A549 (cell line): ENCODE measurements around the gene EXOC3L2. TPM values are rescaled to one million over a fixed set of nuclear protein-coding genes. Genes with fewer than 3 reads are reported as not detected.

ENCODE experiments used
- ATAC-seq, 2 experiments: fragments of 200-7000 bp in 1 of 2; fragments of >200 bp in 1 of 2; cut with Nextera tagmentation in 1 of 2; cut with Tn5 transposase in 1 of 2; 3 replicates each; pipeline versions ENCODE4 v1.8.0 to v1.9.1; 2018 to 2020; ENCODE audit warnings: mild to moderate bottlenecking in 1 of 2, moderate library complexity in 1 of 2
- CTCF ChIA-PET: fragments of 300-600 bp; sonication (Branson Sonifier 250); formaldehyde crosslinking; extraction: SDS; loops from one replicate; lab custom pipeline; 2021; ENCODE audit warnings: antibody characterized with exemption, inconsistent platforms; lab: Yijun Ruan, JAX
- POLR2A ChIA-PET: fragments of 350-600 bp; formaldehyde crosslinking; extraction: SDS; loops from one replicate; lab custom pipeline; 2021; ENCODE audit warnings: antibody characterized with exemption, inconsistent platforms; lab: Yijun Ruan, JAX
- DNase-seq, 2 experiments: peaks; one replicate each; pipeline versions ENCODE4 v3.0.0 to v3.0.0-alpha.2; 2011 to 2016; ENCODE audit warnings: low read depth in 1 of 2, low spot score in 1 of 2
- FAIRE-seq: peaks from 2 replicates; lab custom pipeline; 2011; peaks lifted over from hg19 to GRCh38; lab: Jason Lieb, UNC
- H3K27ac ChIP-seq, 2 experiments: fragments of >200 bp; sonication (Bioruptor Twin); formaldehyde crosslinking; 3 replicates each; pipeline ENCODE4 v1.5.1; 2016 to 2017
- H3K4me1 ChIP-seq: fragments of >200 bp; sonication (Bioruptor Twin); formaldehyde crosslinking; 3 replicates; pipeline ENCODE4 v1.6.1; 2016
- H3K4me2 ChIP-seq: fragments of >200 bp; sonication (Bioruptor Twin); formaldehyde crosslinking; 3 replicates; pipeline ENCODE4 v1.6.1; 2016
- H3K4me3 ChIP-seq: fragments of >200 bp; sonication (Bioruptor Twin); formaldehyde crosslinking; 3 replicates; pipeline ENCODE4 v1.5.1; 2016
- H3K9me3 ChIP-seq: fragments of >200 bp; sonication (Bioruptor Twin); formaldehyde crosslinking; 3 replicates; pipeline ENCODE4 v1.6.1; 2016
- BCL3 ChIP-seq: fragments of >200 bp; sonication (Bioruptor Twin); formaldehyde crosslinking; IDR thresholded peaks from 3 replicates; pipeline ENCODE4 v1.6.1; 2016
- CBX8 ChIP-seq: fragments of 200-600 bp; sonication (generic); IDR thresholded peaks from 2 replicates; pipeline ENCODE4 v1.6.1; 2016
- CTCF ChIP-seq: fragments of >200 bp; sonication (Bioruptor Twin); formaldehyde crosslinking; IDR thresholded peaks from 3 replicates; pipeline ENCODE4 v1.5.1; 2016
- HEYL ChIP-seq: fragments of 250-450 bp; sonication (Bioruptor Pico); IDR thresholded peaks from 2 replicates; pipeline ENCODE4 v1.8.0; 2021; ENCODE audit warnings: mild to moderate bottlenecking, moderate library complexity
- HOXB13 ChIP-seq: fragments of 250-450 bp; sonication (Bioruptor Pico); IDR thresholded peaks from 2 replicates; pipeline ENCODE4 v1.5.0; 2020; ENCODE audit warnings: low read depth, mild to moderate bottlenecking, moderate library complexity
- KDM5A ChIP-seq: fragments of 200-600 bp; sonication (generic); IDR thresholded peaks from 2 replicates; pipeline ENCODE4 v1.6.1; 2016; ENCODE audit warnings: antibody characterized with exemption, mild to moderate bottlenecking
- MAFK ChIP-seq: fragments of 450-650 bp; IDR thresholded peaks from 2 replicates; pipeline ENCODE4 v1.6.1; 2014; ENCODE audit not compliant: partially characterized antibody
- MYC ChIP-seq: IDR thresholded peaks from 2 replicates; pipeline ENCODE4 v1.6.1; 2012; ENCODE audit warnings: mild to moderate bottlenecking, inconsistent platforms, low read length, improper control_type of control experiment, borderline replicate concordance
- NFE2L2 ChIP-seq: fragments of 150-350 bp; conservative IDR thresholded peaks from 2 replicates; pipeline ENCODE4 v1.6.1; 2014; ENCODE audit warnings: low read length
- POLR2AphosphoS2 ChIP-seq: conservative IDR thresholded peaks from 2 replicates; pipeline ENCODE4 v1.6.1; 2012; ENCODE audit warnings: low read length, improper control_type of control experiment, inconsistent platforms
- RAD21 ChIP-seq, 2 experiments: fragments of >200 bp in 1 of 2; sonication (Bioruptor Twin) in 1 of 2; formaldehyde crosslinking in 1 of 2; IDR thresholded peaks in 1 of 2; conservative IDR thresholded peaks in 1 of 2; 2 replicates in 1 of 2; 3 replicates in 1 of 2; pipeline ENCODE4 v1.6.1; 2012 to 2018; ENCODE audit warnings: inconsistent platforms in 1 of 2
- RARB ChIP-seq: fragments of 250-450 bp; sonication (Bioruptor Pico); IDR thresholded peaks from 2 replicates; pipeline ENCODE4 v1.8.0; 2021; ENCODE audit warnings: mild to moderate bottlenecking, moderate library complexity
- RCOR1 ChIP-seq: fragments of 150-350 bp; IDR thresholded peaks from 2 replicates; pipeline ENCODE4 v1.6.1; 2014; ENCODE audit warnings: antibody characterized with exemption, low read length, low read depth
- REST ChIP-seq: fragments of 200-600 bp; sonication (generic); IDR thresholded peaks from 2 replicates; pipeline ENCODE4 v1.6.1; 2016; ENCODE audit warnings: antibody characterized with exemption, mild to moderate bottlenecking, moderate library complexity
- RNF2 ChIP-seq: fragments of 200-600 bp; sonication (generic); IDR thresholded peaks from 2 replicates; pipeline ENCODE4 v1.6.1; 2016; ENCODE audit warnings: low read depth, mild to moderate bottlenecking, antibody characterized with exemption, moderate library complexity, borderline replicate concordance
- TP53 ChIP-seq: fragments of 250-450 bp; sonication (Bioruptor Pico); IDR thresholded peaks from 2 replicates; pipeline ENCODE4 v1.5.0; 2021; ENCODE audit warnings: mild to moderate bottlenecking, moderate library complexity
- WGBS: methylation state at CpG from one replicate; pipeline ENCODE4 v1.1.6; 2017; ENCODE audit errors: missing lambda C conversion rate; 5-methylcytosine and 5-hydroxymethylcytosine counted together
- polyA plus RNA-seq, 4 experiments: library from polyadenylated mRNA; depleted of rRNA in 3 of 4; stranded (reverse); fragments of >200 nt; fragmentation: RNase III in 1 of 4; extraction: RNeasy Plus Mini Kit Qiagen cat#74134 plus additional on column Dnase treatment in 1 of 4; gene quantifications; 2 replicates in 3 of 4; 3 replicates in 1 of 4; pipeline ENCODE4 v1.2.3, GENCODE V29; 2011 to 2017
- TF ChIP-seq, protein P1 (sequence below): fragments of 250-450 bp; sonication (Bioruptor Pico); IDR thresholded peaks from 2 replicates; pipeline ENCODE4 v1.5.0; 2021; ENCODE audit warnings: mild to moderate bottlenecking, moderate library complexity, borderline replicate concordance

The EXOC3L2 gene
- polyA plus RNA-seq, 2 of the 4 experiments (the other 2 are of a cell fraction) = 0.16 to 0.50 TPM

- TF ChIP-seq, protein P1, sequence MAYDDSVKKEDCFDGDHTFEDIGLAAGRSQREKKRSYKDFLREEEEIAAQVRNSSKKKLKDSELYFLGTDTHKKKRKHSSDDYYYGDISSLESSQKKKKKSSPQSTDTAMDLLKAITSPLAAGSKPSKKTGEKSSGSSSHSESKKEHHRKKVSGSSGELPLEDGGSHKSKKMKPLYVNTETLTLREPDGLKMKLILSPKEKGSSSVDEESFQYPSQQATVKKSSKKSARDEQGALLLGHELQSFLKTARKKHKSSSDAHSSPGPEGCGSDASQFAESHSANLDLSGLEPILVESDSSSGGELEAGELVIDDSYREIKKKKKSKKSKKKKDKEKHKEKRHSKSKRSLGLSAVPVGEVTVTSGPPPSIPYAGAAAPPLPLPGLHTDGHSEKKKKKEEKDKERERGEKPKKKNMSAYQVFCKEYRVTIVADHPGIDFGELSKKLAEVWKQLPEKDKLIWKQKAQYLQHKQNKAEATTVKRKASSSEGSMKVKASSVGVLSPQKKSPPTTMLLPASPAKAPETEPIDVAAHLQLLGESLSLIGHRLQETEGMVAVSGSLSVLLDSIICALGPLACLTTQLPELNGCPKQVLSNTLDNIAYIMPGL (CRISPR knock-in tag) = no peak
- TF ChIP-seq BCL3 (no peak), POLR2AphosphoS2 (no peak)
- TF ChIP-seq, all 56 proteins: peak for 0
Measured at GRCh38 chr19:45238556-45238955, 6.7 kb downstream of the EXOC3L2 start (continued).

DNA sequence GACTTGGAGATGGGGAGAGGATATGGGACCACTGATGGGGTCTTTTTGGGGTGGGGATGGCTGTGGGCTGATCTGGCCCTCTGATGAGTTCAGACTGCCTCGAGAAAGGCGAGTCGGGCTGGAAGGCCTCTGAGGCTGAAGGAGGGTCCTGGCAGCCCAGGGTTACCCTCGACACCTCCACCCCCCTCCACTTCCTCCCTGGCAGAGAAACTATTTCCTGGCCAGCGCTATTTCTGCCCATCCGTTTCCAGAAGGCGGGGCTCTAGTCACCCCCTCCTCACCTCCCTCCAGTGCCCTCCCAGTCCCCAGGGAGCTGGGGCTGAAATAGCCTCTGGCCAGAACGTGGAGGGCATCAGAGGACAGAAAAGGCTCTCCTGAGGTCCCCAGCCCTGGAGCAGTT, 9.7 kb downstream of the EXOC3L2 start:
- WGBS = 60% methylated on average over 7 of the region's 8 CpGs
- Histone ChIP-seq H3K27ac (no peak overlapping the region), H3K9me3 (no peaks in the 10 kb centered on the region), H3K4me3 (no peak overlapping the region), H3K4me2 (no peak overlapping the region), H3K4me1 (no peaks in the 10 kb centered on the region)
- DNase-seq = no peak
- POLR2A ChIA-PET = no interaction called here
- TF ChIP-seq NFE2L2 (no peak), MAFK (no peak), RARB (CRISPR knock-in tag) (no peak), CTCF (no peak), TP53 (CRISPR knock-in tag) (no peak), HOXB13 (no peak), KDM5A (no peak), HEYL (CRISPR knock-in tag) (no peak), RAD21 (conservative IDR thresholded peaks at IDR 0.05 in 1 of 2, IDR thresholded peaks at IDR 0.05 in 1 of 2) (no peak), RNF2 (no peak), REST (no peak), MYC (no peak), RCOR1 (no peak), CBX8 (no peak)
- FAIRE-seq = no peak
- CTCF ChIA-PET = interaction anchor here (0.6 kb wide), 1 partner anchor 196 kb away, joined by 3 read pairs; no protein-coding TSS in a partner anchor
- no peak for ATAC-seq
